Measurements from ENCODE around the gene CHMP6.

Gene CHMP6

DNA sequence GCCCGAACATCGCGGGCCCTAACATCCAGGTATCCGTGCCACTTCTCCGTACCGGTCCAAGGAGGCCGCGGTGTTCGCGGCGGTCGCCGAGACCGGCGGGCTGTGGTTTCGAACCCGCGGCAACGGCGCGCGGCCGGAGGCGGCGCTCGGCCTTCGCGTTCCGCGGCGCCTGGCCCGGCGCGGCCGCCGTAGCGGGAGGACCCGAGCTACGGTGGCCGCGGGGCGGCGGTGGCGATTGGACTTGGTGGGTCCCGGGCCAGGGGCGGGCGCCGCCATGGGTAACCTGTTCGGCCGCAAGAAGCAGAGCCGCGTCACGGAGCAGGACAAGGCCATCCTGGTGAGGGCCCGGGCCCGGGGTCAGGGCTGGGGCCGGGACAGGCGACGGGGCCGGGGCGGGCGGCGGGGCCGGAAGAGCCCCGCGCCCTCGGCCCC lies at the start of gene CHMP6:
TSS of gene CHMP6 (plus strand) at position 197 of the 432 bp plus-strand sequence. CDS start at position 275, 78 bp downstream.
- DNase-seq = peak; percentile 81

- DNase-seq = no peak
These were observed 49.0 kb upstream of the CHMP6 start for GRCh38 chr17:80942423-80943345.

DNA sequence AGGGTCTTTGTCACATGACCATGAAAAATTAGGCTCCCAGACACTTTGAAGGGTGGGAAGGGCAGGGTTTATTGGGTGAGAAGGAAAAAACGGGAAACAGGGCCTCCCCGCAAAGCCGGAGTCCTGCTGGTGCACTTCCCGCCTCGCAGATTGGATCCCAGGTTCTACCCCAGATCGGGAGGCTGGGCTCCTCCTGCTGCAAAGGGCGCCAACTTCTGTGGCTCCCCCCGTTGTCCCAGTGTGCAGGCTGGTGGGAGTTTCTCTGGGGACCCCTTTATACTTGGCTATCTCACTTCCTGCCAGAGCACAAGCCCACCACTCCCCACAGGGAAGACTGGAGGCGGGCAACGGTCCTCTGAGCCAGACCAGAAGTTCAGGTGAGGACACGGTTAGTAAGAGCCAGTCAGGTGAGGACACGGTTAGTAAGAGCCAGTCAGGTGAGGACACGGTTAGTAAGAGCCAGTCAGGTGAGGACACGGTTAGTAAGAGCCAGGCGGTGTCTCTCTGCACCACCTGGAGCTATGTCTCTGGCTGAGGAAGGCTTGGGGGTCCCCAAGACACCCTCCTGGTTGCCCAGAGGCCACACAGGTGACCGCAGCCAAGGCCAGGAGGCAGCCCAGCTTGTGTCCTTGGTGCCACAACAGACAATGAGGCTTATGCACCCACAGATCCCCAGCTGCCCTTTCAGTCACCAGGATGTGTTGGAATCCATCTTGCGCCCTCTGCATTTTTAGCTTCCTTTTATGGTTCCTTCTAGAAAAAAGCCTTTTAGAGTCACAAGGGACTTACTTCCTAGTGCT lies 48.1 kb upstream of the CHMP6 start:
- no peak for DNase-seq

GRCh38 chr17:80944326-80944725 lies 47.3 kb upstream of the CHMP6 start:
- no peak for DNase-seq

GRCh38 chr17:80945736-80946135 lies 45.9 kb upstream of the CHMP6 start:
- DNase-seq = no peak

DNA sequence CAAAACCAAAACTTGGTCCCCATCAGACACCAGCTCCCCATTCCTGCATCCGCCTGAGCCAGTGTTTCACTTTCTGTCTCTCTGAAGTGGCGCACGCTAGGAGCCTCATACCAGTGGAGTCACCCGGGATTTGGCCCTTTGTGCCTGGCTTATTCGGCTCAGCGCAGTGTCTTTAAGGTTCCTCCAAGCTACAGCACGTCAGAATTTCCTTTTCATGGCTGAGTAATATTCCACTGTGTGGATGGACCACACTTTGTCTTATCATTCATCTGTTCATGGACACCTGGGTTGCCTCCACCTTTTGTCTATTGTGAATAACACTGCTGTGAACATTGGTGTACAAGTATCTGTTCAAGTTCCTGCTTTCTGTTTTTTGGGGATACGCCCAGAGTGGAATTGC lies 45.2 kb upstream of the CHMP6 start:
- no peak for DNase-seq

DNA sequence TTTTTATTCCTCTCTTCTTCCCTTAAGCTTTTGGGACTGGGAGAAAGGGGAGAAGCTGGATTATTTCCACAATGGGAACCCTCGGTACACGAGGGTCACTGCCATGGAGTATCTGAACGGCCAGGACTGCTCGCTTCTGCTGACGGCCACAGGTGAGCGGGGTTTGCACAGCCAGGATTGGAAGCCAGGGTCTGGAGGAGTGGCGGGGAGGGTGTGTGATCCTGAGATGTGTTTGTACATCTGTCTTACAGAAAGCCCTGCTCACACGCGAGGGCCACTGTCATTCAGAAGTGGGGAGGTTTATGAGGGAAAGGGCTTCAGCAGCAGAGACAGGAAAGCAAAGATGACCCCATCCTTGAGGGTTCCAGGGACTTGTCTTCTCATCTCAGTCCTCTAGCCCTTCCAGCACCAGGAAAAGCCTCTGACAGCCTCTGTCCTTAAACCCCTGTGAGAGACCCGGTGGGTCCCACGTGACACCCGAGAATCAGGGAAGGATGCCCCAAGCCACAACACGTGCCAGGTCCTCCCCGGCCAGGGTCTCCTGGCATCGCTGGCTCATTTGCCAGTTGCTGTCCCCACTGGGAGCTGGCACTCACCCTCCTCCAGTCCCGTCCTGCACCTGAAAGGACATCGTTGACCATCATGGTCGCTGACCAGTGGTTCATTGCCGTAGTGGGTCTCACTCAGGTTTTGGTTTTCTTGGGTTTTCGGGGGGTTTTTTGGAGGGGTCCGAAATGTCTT lies 44.3 kb upstream of the CHMP6 start:
- DNase-seq = no peak

DNA sequence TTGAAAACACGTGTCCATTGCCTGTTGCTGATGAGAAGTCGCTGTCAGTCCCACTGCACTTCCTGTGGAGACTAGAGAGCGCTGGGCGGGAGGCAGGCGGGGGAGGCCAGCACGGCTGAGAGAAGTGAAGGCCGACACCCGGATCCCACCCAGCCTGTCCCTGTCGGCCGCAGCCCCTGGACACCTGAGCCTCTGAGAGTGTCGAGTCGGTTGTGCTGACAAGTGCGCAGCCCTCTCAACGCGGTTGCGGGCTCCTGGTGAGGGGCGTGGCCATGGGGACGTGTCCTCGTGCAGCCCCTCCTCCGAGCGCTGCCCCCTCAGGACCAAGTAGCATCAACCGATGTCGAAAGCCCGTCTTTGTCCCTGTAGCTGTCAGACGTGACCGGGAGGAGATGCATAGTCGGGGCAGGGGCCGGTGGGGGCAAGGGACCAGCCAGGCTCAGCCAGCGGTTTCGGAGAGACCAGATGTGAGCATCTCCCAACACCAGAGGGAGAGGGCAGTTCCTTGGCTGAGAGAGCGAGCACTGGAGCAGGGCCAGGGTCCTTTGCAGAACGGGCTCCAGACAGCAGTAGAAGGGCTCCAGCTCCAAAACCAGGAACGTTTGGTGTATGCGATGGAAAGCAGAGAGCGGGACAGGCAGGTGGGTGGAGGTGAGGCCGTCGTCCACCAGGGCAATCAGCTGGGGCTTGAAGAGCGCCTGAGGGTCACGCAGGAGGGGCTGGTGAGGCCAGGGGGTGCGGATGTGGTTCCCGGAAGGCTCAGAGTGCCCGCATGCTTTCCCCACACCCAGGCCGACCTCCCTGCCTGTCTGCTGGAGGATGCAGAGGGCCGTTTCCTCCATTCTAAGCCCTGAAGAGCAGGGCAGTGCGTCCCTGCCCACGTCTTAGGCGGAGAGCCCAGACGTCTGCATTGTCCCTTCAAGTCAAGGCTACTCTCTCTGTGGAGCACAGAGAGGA lies 43.3 kb upstream of the CHMP6 start:
- DNase-seq = no peak

DNA sequence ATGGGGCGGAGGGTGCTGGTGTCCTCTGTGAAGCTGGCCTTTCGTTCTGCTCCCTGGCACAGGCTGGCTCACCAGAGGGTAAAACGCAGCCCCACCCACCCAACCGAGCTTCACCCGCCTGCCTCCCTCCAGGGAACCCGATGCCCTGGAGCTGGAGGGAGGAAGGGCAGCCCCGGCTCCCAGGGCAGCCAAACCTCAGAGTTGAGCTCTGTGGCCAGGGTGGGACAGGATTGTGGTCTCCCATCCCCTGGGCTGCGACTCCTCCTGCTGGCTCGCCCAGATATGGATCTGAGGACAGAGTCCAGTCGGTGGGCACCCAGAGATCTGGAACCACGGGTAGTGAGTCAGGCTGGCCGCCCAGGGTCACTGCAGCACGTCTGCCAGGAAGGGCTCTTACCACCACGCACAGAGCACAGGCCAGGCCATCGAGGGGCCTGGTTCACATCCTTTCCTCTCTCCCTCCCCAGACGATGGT lies 42.6 kb upstream of the CHMP6 start:
- no peak for DNase-seq

GRCh38 chr17:80949451-80950421 lies 41.9 kb upstream of the CHMP6 start:
- no peak for DNase-seq

GRCh38 chr17:80950466-80951120 lies 41.0 kb upstream of the CHMP6 start:
- DNase-seq = no peak

DNA sequence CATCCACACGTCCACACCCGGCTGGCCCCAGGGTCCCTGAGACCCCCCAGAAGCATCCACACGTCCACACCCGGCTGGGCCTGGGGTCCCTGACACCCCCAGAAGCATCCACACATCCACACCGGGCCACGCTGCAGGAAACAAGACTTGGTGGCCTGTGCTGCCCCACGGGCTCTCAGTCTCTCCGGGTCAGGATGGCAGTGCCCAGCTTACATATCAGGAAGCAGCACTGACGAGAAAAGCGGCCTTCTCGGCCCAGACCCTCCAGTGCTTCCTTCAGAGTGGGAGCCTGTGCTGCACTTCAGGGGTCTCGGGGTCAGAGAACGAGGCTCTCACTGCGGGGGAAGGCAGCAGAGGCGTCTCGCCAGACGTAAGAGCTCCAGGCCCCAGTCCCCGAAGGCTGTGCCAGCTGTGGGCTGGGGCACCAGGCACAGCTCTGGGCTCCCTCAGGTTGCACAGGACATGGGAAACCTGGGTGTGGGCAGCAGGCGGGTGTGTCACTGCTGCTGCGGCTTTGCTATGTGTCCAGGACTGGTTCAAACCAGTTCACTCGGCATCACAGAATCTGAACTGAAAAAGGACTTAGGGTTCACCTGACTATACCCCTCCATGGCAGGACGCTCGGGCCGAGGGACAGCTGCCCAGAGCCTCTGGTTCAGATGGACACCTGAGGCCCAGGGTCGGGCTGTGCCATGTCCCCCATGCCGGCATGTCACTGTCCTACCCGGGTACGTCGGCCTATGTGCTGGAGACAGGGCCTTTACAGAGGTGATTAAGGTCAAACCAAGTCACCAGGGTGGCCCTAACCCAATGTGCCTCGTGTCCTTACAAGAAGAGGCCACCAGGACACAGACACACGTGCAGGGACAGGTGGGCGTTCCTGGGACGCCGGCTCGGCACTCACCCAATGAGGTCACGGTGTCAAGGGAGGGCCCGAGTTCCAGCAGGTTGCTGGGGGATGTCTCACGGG lies 40.2 kb upstream of the CHMP6 start:
- no peak for DNase-seq

DNA sequence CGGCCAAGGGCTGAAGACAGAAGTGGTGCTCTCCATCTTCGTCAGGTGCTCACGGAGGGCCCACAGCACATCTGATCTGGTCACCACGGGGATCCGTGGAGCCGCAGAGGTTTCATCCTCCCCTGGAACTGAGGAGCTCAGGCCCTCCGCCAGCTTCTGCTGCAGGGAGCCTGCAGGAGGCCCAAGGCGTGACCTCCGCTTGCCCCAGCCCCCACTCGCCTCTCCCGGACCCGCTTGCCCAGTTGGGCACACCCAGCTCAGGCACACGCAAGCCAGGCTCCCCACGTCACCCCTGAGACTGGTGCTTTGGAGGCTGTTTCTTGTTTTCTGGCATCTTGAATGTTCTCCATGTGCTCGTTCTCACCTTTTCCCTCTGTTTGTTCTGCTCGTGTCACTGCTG lies 39.4 kb upstream of the CHMP6 start:
- no peak for DNase-seq

GRCh38 chr17:80953471-80954315 lies 37.9 kb upstream of the CHMP6 start:
- DNase-seq = no peak

DNA sequence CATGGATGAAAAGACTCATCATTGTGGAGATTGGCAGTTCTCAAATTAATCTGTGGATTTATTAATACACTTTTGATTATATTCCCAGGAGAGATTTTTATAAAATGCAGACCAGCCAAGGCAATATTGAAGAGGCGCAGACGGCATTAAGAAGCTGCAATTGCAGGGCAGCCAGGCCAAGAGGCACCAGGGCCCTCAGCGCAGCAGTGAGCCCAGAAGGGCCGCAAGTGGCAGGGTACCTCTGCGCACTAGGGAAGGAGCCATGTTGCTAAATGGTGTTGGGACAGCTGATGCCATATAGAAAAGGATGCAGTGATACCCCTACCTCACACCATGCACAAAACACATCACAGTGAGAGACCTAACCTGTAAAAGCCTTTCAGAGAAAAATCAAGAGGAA lies 36.6 kb upstream of the CHMP6 start:
- DNase-seq = no peak

- no peak for DNase-seq
These were observed 35.9 kb upstream of the CHMP6 start for GRCh38 chr17:80955671-80956280.
